Neural crest cell (in vitro differentiated cells): ENCODE data around the gene BCO1. TPM values are rescaled to one million over a fixed set of nuclear protein-coding genes. Genes with fewer than 3 reads are reported as not detected.

Source experiments
- DNase-seq: peaks from one replicate; pipeline ENCODE4 v3.0.0; 2021; ENCODE audit warnings: low read depth, mixed read lengths, low spot score
- H3K27ac Mint-ChIP-seq: one replicate; pipeline ENCODE4 v1.8.0; 2021; ENCODE audit warnings: mild to moderate bottlenecking, mixed read lengths; ENCODE audit not compliant: unreplicated experiment
- H3K27me3 Mint-ChIP-seq: 2 replicates; pipeline ENCODE4 v1.8.0; 2021; ENCODE audit warnings: low read depth, mild to moderate bottlenecking, mixed read lengths
- H3K36me3 Mint-ChIP-seq: 2 replicates; pipeline ENCODE4 v1.8.0; 2021; ENCODE audit warnings: low read depth, mild to moderate bottlenecking, mixed read lengths
- H3K4me1 Mint-ChIP-seq: 2 replicates; pipeline ENCODE4 v1.8.0; 2021; ENCODE audit warnings: mixed read lengths
- H3K4me3 Mint-ChIP-seq: one replicate; pipeline ENCODE4 v1.8.0; 2021; ENCODE audit warnings: mild to moderate bottlenecking, mixed read lengths
- H3K9me3 Mint-ChIP-seq: 2 replicates; pipeline ENCODE4 v1.8.0; 2021; ENCODE audit warnings: mixed read lengths
- total RNA-seq: library from RNA; stranded (reverse); gene quantifications from 2 replicates; pipeline ENCODE4 v1.2.1, GENCODE V29; 2021
- TF ChIP-seq, protein P1 (sequence below): fragments of 200-600 bp; sonication (generic); conservative IDR thresholded peaks from 2 replicates; pipeline ENCODE4 v1.5.0; 2021; ENCODE audit warnings: antibody characterized with exemption, mild to moderate bottlenecking

Gene BCO1
- total RNA-seq, 1 donor from 2014 or later: not detected

DNA sequence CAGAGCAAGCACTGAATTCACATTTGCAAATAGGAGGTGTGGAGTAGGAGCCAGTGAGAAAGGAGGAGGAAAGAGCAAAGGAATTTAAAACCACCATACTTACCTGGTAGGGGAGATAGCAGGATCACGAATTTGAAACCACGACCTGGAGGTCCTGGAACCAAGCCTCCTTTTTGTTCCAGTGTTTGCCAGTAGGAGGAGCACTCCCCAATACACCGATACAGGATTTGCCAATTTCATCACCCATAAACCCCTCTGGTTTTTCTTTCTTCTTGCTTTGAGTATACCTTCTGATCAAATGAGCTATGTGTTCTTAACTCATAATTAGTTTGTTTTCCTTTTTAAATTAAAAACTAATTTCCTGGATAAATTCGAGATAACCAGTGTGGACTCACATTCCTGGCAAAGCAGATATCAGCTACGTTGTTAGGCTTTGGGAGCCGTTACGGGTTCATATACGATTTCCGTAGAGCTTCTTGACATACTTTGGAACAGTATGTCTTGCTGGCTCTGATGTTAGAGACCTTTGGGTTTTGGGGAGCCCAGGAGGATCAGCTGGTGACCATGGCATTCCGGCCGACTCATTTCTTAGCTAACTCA, 22.7 kb downstream of the BCO1 start:
- DNase-seq: no peak
- H3K27ac Mint-ChIP-seq: peak overlapping the region; percentile 67
- TF ChIP-seq, protein P1, sequence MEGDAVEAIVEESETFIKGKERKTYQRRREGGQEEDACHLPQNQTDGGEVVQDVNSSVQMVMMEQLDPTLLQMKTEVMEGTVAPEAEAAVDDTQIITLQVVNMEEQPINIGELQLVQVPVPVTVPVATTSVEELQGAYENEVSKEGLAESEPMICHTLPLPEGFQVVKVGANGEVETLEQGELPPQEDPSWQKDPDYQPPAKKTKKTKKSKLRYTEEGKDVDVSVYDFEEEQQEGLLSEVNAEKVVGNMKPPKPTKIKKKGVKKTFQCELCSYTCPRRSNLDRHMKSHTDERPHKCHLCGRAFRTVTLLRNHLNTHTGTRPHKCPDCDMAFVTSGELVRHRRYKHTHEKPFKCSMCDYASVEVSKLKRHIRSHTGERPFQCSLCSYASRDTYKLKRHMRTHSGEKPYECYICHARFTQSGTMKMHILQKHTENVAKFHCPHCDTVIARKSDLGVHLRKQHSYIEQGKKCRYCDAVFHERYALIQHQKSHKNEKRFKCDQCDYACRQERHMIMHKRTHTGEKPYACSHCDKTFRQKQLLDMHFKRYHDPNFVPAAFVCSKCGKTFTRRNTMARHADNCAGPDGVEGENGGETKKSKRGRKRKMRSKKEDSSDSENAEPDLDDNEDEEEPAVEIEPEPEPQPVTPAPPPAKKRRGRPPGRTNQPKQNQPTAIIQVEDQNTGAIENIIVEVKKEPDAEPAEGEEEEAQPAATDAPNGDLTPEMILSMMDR: peak; percentile 61
- H3K27me3 Mint-ChIP-seq: no peaks in the 10 kb centered on the region
- peaks cover 7% of the 10 kb centered on the region for H3K9me3 Mint-ChIP-seq
- H3K4me1 Mint-ChIP-seq: no peaks in the 10 kb centered on the region
- H3K4me3 Mint-ChIP-seq: no peak overlapping the region
- no peaks in the 10 kb centered on the region for H3K36me3 Mint-ChIP-seq

DNA sequence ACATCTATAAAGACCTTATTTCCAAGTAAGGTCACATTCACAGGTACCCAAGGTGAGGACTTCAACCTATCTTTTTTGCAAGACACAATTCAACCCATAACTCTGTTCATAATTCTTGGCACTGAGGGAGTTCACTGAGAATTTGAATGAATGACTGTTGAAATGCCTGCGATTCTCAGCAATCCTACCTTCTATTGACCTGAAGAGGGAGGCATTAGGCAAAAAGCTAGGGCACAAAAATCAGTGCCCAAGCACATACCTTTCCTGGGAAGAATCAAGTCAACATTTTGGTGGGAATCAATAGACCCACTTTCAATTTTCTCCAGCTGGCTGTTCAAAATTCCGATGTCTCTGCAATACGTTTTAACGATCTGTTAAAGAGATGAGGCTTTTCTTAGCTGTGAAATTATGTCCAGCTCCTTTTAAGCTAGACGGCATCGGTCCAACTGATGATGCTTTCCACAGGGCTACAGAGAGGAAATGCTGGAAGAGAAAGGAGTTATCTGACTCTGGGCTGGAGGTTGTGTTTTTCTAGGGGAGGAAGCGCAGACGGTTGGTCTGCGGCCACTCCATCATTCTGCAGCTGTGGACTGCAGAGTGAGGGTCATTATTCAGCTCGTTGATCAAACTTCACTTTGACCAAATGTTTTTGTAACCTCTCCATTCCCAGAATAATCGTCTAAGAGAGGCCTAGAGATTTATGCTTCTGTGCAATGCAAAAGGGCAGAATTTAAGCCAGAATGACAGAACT, 25.2 kb downstream of the BCO1 start:
- H3K27ac Mint-ChIP-seq: no peak overlapping the region
- no peak for DNase-seq
- TF ChIP-seq, protein P1: no peak
- H3K4me3 Mint-ChIP-seq: no peak overlapping the region
- no peaks in the 10 kb centered on the region for H3K27me3 Mint-ChIP-seq
- H3K9me3 Mint-ChIP-seq: peaks cover 7% of the 10 kb centered on the region
- no peaks in the 10 kb centered on the region for H3K4me1 Mint-ChIP-seq
- H3K36me3 Mint-ChIP-seq: no peaks in the 10 kb centered on the region

GRCh38 chr16:81264386-81264785, 25.9 kb downstream of the BCO1 start:
- no peaks in the 10 kb centered on the region for H3K27me3 Mint-ChIP-seq
- no peaks in the 10 kb centered on the region for H3K4me1 Mint-ChIP-seq
- no peak overlapping the region for H3K4me3 Mint-ChIP-seq
- no peaks in the 10 kb centered on the region for H3K36me3 Mint-ChIP-seq
- H3K9me3 Mint-ChIP-seq: peaks cover 7% of the 10 kb centered on the region
- no peak for DNase-seq
- no peak overlapping the region for H3K27ac Mint-ChIP-seq
- TF ChIP-seq, protein P1: no peak

DNA sequence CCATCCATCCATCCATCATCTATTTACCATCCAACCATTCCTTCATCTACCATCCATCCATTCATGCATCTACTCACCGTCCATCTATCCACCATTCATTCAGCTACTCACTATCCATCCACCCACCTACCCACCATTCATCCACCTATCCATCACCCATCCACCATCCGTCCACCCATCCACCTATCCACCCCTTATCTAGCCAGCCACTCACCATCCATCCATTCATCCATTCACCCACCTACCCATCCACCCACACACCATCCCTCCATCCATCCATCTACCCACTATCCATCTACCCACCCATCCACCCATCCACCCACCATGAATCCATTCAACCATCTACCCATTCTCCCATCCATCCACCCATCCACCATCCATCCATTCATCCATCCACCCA, 26.6 kb downstream of the BCO1 start:
- Mint-ChIP-seq H3K27me3 (no peaks in the 10 kb centered on the region), H3K4me1 (no peaks in the 10 kb centered on the region)

GRCh38 chr16:81265658-81266451, 27.4 kb downstream of the BCO1 start:
- Mint-ChIP-seq H3K4me3 (no peak overlapping the region), H3K27me3 (no peaks in the 10 kb centered on the region), H3K4me1 (no peaks in the 10 kb centered on the region), H3K27ac (no peak overlapping the region), H3K36me3 (no peaks in the 10 kb centered on the region), H3K9me3 (peaks cover 7% of the 10 kb centered on the region)
- TF ChIP-seq, protein P1: no peak
- no peak for DNase-seq

More for the DNA sequence above, 26.6 kb downstream of the BCO1 start:
- TF ChIP-seq, protein P1: no peak
- Mint-ChIP-seq H3K9me3 (peaks cover 7% of the 10 kb centered on the region), H3K36me3 (no peaks in the 10 kb centered on the region), H3K27ac (no peak overlapping the region), H3K4me3 (no peak overlapping the region)
- DNase-seq: no peak
